Fibroblast of lung (primary cell): ENCODE results near the gene LTA4H. TPM values are rescaled to one million over a fixed set of nuclear protein-coding genes. Genes with fewer than 3 reads are reported as not detected.

Experiments used
- DNase-seq, 2 donors: peaks; one replicate each; pipeline versions ENCODE4 v3.0.0 to v3.0.0-alpha.2; 2010; ENCODE audit warnings: low read depth in 2 of 2
- H2AFZ ChIP-seq: 2 replicates; pipeline ENCODE4 v1.5.1; 2012; ENCODE audit warnings: low read length, control low read depth, inconsistent platforms
- H3K27ac ChIP-seq: 2 replicates; pipeline ENCODE4 v1.5.1; 2011; ENCODE audit warnings: low read length, control low read depth; ENCODE audit not compliant: insufficient read depth
- H3K27me3 ChIP-seq: 2 replicates; pipeline ENCODE4 v1.5.1; 2011; ENCODE audit warnings: mild to moderate bottlenecking, low read length; ENCODE audit not compliant: control insufficient read depth, insufficient read depth
- H3K36me3 ChIP-seq: 2 replicates; pipeline ENCODE4 v1.5.1; 2011; ENCODE audit warnings: low read length; ENCODE audit not compliant: control insufficient read depth, insufficient read depth
- H3K4me1 ChIP-seq: 2 replicates; pipeline ENCODE4 v1.5.1; 2011; ENCODE audit warnings: low read length; ENCODE audit not compliant: control insufficient read depth, insufficient read depth; ENCODE audit errors: extremely low read depth
- H3K4me2 ChIP-seq: 2 replicates; pipeline ENCODE4 v1.5.1; 2011; ENCODE audit warnings: low read length, control low read depth; ENCODE audit not compliant: insufficient read depth; ENCODE audit errors: extremely low read depth
- H3K4me3 ChIP-seq, 4 experiments: fragments of 200-600 bp in 1 of 4; sonication (generic) in 1 of 4; replicated peaks in 1 of 4; 2 replicates each; pipeline ENCODE4 v1.5.1; 2011 to 2016; ENCODE audit warnings: low read length in 4 of 4, low read depth in 3 of 4, mild to moderate bottlenecking in 3 of 4, control low read depth in 2 of 4, inconsistent platforms in 1 of 4, mixed read lengths in 1 of 4; ENCODE audit not compliant: insufficient read depth in 1 of 4; ENCODE audit errors: control extremely low read depth in 1 of 4
- H3K79me2 ChIP-seq: 2 replicates; pipeline ENCODE4 v1.5.1; 2012; ENCODE audit warnings: mild to moderate bottlenecking, low read length, inconsistent platforms; ENCODE audit not compliant: control insufficient read depth, insufficient read depth
- H3K9ac ChIP-seq: 2 replicates; pipeline ENCODE4 v1.5.1; 2011; ENCODE audit warnings: mild to moderate bottlenecking, low read length, control low read depth; ENCODE audit not compliant: insufficient read depth
- H3K9me3 ChIP-seq: 2 replicates; pipeline ENCODE4 v1.5.1; 2012; ENCODE audit warnings: low read depth, low read length; ENCODE audit not compliant: control insufficient read depth, insufficient read depth
- H4K20me1 ChIP-seq: 2 replicates; pipeline ENCODE4 v1.5.1; 2011; ENCODE audit warnings: low read length; ENCODE audit not compliant: control insufficient read depth, insufficient read depth; ENCODE audit errors: extremely low read depth
- EZH2 ChIP-seq: IDR thresholded peaks from 2 replicates; pipeline ENCODE4 v1.5.1; 2012; ENCODE audit warnings: low read length, control low read depth, mild to moderate bottlenecking; ENCODE audit errors: missing control alignments
- polyA plus RNA-seq, 2 donors: library from polyadenylated mRNA; depleted of rRNA in 1 of 2; stranded (reverse) in 1 of 2; unstranded in 1 of 2; fragments of >200 nt; gene quantifications; 2 replicates each; pipeline ENCODE4 v1.2.1, GENCODE V29; 2011 to 2012; ENCODE audit warnings: missing spikeins in 1 of 2
- total RNA-seq: library from RNA; depleted of rRNA; stranded (reverse); fragments of >200 nt; gene quantifications from 2 replicates; pipeline ENCODE4 v1.2.1, GENCODE V29; 2014
- TF ChIP-seq, protein P1 (sequence below), 2 donors: IDR thresholded peaks in 1 of 2; conservative IDR thresholded peaks in 1 of 2; 1 replicate in 1 of 2; 2 replicates in 1 of 2; pipeline ENCODE4 v1.5.1; 2011 to 2012; ENCODE audit warnings: low read length in 2 of 2, control low read depth in 1 of 2, inconsistent platforms in 1 of 2, low read depth in 1 of 2, mild to moderate bottlenecking in 1 of 2

The LTA4H gene
- total and polyA plus RNA-seq, 2 donors (not counting 1 experiment from before 2014, with no cell fraction given) = 81.1 to 100 TPM

DNA sequence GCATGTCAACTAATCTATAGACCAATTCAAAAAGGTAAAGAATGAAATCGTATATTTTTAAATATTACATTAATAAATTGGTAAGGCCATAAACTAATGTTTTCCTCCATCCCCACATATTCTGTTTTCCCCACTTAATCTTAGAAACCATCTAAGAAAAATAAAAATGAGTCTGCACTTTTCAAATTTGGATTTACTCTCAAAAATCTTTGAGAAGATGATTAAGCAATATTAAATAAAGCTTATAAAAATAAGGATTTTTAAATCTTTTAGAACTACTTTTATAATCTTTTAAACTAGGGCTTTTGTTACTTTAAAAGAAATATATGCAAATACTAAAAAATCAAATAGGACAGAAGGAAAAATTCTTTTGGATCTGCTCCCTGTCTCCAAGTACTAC lies 28.7 kb downstream of the LTA4H start:
- H2AFZ ChIP-seq = no peak overlapping the region
- no peaks in the 10 kb centered on the region for H3K27me3 ChIP-seq
- no peaks in the 10 kb centered on the region for H3K36me3 ChIP-seq
- TF ChIP-seq EZH2 = no peak
- TF ChIP-seq, protein P1, sequence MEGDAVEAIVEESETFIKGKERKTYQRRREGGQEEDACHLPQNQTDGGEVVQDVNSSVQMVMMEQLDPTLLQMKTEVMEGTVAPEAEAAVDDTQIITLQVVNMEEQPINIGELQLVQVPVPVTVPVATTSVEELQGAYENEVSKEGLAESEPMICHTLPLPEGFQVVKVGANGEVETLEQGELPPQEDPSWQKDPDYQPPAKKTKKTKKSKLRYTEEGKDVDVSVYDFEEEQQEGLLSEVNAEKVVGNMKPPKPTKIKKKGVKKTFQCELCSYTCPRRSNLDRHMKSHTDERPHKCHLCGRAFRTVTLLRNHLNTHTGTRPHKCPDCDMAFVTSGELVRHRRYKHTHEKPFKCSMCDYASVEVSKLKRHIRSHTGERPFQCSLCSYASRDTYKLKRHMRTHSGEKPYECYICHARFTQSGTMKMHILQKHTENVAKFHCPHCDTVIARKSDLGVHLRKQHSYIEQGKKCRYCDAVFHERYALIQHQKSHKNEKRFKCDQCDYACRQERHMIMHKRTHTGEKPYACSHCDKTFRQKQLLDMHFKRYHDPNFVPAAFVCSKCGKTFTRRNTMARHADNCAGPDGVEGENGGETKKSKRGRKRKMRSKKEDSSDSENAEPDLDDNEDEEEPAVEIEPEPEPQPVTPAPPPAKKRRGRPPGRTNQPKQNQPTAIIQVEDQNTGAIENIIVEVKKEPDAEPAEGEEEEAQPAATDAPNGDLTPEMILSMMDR (conservative IDR thresholded peaks at IDR 0.05 in 1 of 2, IDR thresholded peaks at IDR 0.05 in 1 of 2; ENCODE audit: low read depth in 1 of 2, low read length in 2 of 2) = no peak
- no peaks in the 10 kb centered on the region for H3K9me3 ChIP-seq
- no peak for DNase-seq
- H3K79me2 ChIP-seq = no peaks in the 10 kb centered on the region
- no peak overlapping the region for H3K27ac ChIP-seq
- H3K4me2 ChIP-seq = no peak overlapping the region
- H3K9ac ChIP-seq = no peak overlapping the region
- H3K4me3 ChIP-seq = no peak overlapping the region
- no peaks in the 10 kb centered on the region for H4K20me1 ChIP-seq
- H3K4me1 ChIP-seq = no peaks in the 10 kb centered on the region

DNA sequence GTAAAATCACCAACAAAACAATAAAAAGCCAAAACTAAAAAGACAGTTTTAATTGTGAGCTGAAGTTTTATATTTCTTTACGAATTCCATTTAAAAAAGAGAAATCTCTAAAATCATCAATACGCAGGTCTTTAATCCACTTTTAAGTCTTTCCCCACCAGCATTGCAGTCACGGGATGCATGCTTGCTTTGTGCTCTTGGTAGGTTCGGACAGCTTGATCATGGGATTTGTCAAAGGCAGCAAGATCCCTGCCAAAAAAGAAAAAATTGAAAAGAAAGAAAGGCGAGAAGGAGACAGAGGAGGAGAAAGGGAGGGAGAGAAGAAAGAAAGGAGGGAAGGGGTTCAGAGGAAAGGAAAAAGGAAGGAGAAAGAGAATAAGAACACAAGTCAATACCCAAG lies 34.5 kb downstream of the LTA4H start:
- Histone ChIP-seq H2AFZ (no peak overlapping the region), H3K36me3 (no peaks in the 10 kb centered on the region), H3K27me3 (no peaks in the 10 kb centered on the region), H3K4me1 (no peaks in the 10 kb centered on the region), H3K9ac (no peak overlapping the region), H3K9me3 (no peaks in the 10 kb centered on the region), H3K4me2 (no peak overlapping the region), H3K4me3 (no peak overlapping the region), H4K20me1 (no peaks in the 10 kb centered on the region), H3K79me2 (no peaks in the 10 kb centered on the region), H3K27ac (no peak overlapping the region)
- TF ChIP-seq EZH2 = no peak
- TF ChIP-seq, protein P1 (conservative IDR thresholded peaks at IDR 0.05 in 1 of 2, IDR thresholded peaks at IDR 0.05 in 1 of 2; ENCODE audit: low read depth in 1 of 2, low read length in 2 of 2) = no peak
- DNase-seq = no peak

DNA sequence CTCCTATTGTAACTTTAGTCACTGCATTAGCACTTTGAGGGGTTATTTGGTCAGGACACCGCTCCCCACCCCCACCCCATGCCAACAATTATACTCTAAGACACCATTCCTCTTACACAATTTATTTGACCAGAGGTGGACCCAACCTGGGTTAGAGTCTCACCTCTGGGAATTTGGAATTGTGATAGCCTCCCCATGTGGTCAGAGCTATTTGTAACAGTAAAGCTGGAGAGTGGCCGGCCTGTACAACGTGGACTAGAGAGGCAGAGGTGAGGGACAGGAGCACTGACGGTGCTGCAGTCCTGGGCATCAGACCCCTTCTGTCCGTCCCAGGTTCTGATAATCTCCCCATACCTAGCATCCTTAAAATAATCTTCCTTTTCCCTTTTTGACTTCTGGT lies 35.9 kb downstream of the LTA4H start:
- no peaks in the 10 kb centered on the region for H4K20me1 ChIP-seq
- no peaks in the 10 kb centered on the region for H3K4me1 ChIP-seq
- H3K4me2 ChIP-seq = no peak overlapping the region
- no peak for DNase-seq
- no peaks in the 10 kb centered on the region for H3K27me3 ChIP-seq
- H3K79me2 ChIP-seq = no peaks in the 10 kb centered on the region
- H3K27ac ChIP-seq = no peak overlapping the region
- TF ChIP-seq EZH2 = no peak
- TF ChIP-seq, protein P1 (conservative IDR thresholded peaks at IDR 0.05 in 1 of 2, IDR thresholded peaks at IDR 0.05 in 1 of 2; ENCODE audit: low read depth in 1 of 2, low read length in 2 of 2) = no peak
- no peak overlapping the region for H3K4me3 ChIP-seq
- no peak overlapping the region for H2AFZ ChIP-seq
- no peak overlapping the region for H3K9ac ChIP-seq
- H3K9me3 ChIP-seq = no peaks in the 10 kb centered on the region
- H3K36me3 ChIP-seq = no peaks in the 10 kb centered on the region
